BE2C (cell line): Measurements from ENCODE around the gene CACNA1A.

Experiments
- DNase-seq: peaks from one replicate; pipeline ENCODE4 v3.0.0-alpha.2; 2020
- H3K27me3 ChIP-seq: fragments of 250-450 bp; sonication (Bioruptor Pico); 2 replicates; pipeline ENCODE4 v1.5.1; 2020; ENCODE audit warnings: mild to moderate bottlenecking
- H3K36me3 ChIP-seq: fragments of 250-450 bp; sonication (Bioruptor Pico); 2 replicates; pipeline ENCODE4 v1.5.1; 2020; ENCODE audit warnings: mild to moderate bottlenecking
- H3K4me1 ChIP-seq: fragments of 250-450 bp; sonication (Bioruptor Pico); 2 replicates; pipeline ENCODE4 v1.5.1; 2020
- H3K4me3 ChIP-seq: 2 replicates; pipeline ENCODE4 v1.5.1; 2011; ENCODE audit warnings: low read depth, low read length
- H3K9me3 ChIP-seq: fragments of 250-450 bp; sonication (Bioruptor Pico); 2 replicates; pipeline ENCODE4 v1.5.1; 2020
- CTCF ChIP-seq: IDR thresholded peaks from 2 replicates; pipeline ENCODE4 v1.5.1; 2012; ENCODE audit warnings: mild to moderate bottlenecking, low read depth, low read length

The CACNA1A gene

GRCh38 chr19:13526552-13526951 is 20.3 kb upstream of the CACNA1A start:
- H3K4me3 ChIP-seq = no peak overlapping the region
- H3K36me3 ChIP-seq = no peaks in the 10 kb centered on the region
- peak; percentile 28 for DNase-seq
- no peaks in the 10 kb centered on the region for H3K27me3 ChIP-seq
- TF ChIP-seq CTCF = peak; percentile 59
- H3K4me1 ChIP-seq = no peaks in the 10 kb centered on the region
- no peaks in the 10 kb centered on the region; the same call in 1 of the 2 replicates for H3K9me3 ChIP-seq

- no peak for TF ChIP-seq CTCF
- Histone ChIP-seq H3K36me3 (no peaks in the 10 kb centered on the region), H3K4me3 (no peak overlapping the region), H3K9me3 (no peaks in the 10 kb centered on the region), H3K4me1 (no peaks in the 10 kb centered on the region), H3K27me3 (peaks cover 2% of the 10 kb centered on the region; the same call in 1 of the 2 replicates)
- DNase-seq = no peak
Observed at GRCh38 chr19:13521066-13521465, 14.8 kb upstream of the CACNA1A start.

- TF ChIP-seq CTCF = no peak
- Histone ChIP-seq H3K27me3 (peaks cover 31% of the 10 kb centered on the region), H3K4me1 (no peaks in the 10 kb centered on the region), H3K36me3 (no peaks in the 10 kb centered on the region), H3K9me3 (no peaks in the 10 kb centered on the region), H3K4me3 (no peak overlapping the region)
- no peak for DNase-seq
Observed at GRCh38 chr19:13511947-13512346, 5.7 kb upstream of the CACNA1A start.

DNA sequence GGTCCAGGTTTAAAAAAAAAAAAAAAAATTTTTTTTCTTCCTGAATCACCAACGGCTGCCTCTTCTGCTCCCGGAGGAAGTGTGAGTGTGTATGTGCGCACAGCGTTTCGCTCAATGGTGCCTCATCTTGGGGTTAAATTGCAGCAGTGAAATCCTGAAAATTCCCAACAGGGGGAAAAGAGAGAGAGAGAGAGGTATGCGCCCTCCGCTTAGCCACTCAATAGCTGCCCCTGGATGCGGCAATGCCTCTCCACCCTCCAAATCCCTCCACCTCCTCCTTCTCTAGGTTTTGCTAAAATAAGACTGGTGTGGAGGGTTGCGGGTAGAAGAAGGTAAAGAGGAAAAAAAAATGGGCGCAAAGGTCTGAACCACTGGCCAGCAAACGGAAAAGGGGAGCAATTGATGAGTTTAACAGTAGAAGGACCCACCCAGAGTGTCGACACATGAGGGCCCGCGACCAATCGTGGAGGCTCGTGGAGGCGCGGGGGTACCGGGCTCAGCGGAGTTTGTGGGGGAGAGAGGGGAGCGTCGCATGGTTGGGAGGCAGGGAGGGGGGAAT is 853 bp upstream of the CACNA1A start:
- no peak for DNase-seq
- H3K36me3 ChIP-seq = no peaks in the 10 kb centered on the region

GRCh38 chr19:13505761-13506470 is 363 bp downstream of the CACNA1A start:
- peak; percentile 11 for DNase-seq
- no peak overlapping the region for H3K4me3 ChIP-seq
- no peaks in the 10 kb centered on the region for H3K4me1 ChIP-seq
- H3K36me3 ChIP-seq = no peaks in the 10 kb centered on the region
- TF ChIP-seq CTCF = no peak
- H3K27me3 ChIP-seq = peaks cover 65% of the 10 kb centered on the region
- no peaks in the 10 kb centered on the region for H3K9me3 ChIP-seq

More for the DNA sequence above, 853 bp upstream of the CACNA1A start:
- Histone ChIP-seq H3K4me1 (no peaks in the 10 kb centered on the region), H3K27me3 (peaks cover 59% of the 10 kb centered on the region), H3K9me3 (no peaks in the 10 kb centered on the region), H3K4me3 (no peak overlapping the region)
- TF ChIP-seq CTCF = no peak

- peaks cover 67% of the 10 kb centered on the region for H3K27me3 ChIP-seq
- H3K4me3 ChIP-seq = no peak overlapping the region
Observed at GRCh38 chr19:13505164-13505695, 1.0 kb downstream of the CACNA1A start.

More at GRCh38 chr19:13505164-13505695, 1.0 kb downstream of the CACNA1A start:
- Histone ChIP-seq H3K4me1 (no peaks in the 10 kb centered on the region), H3K36me3 (no peaks in the 10 kb centered on the region), H3K9me3 (no peaks in the 10 kb centered on the region)
- no peak for DNase-seq
- no peak for TF ChIP-seq CTCF
